ENCODE data around the gene ZSCAN16. TPM values are rescaled to one million over a fixed set of nuclear protein-coding genes. Genes with fewer than 3 reads are reported as not detected.

The ZSCAN16 gene
- total and polyA plus RNA-seq, 2 of the 13 experiments (the other 11 are each of a cell fraction or from before 2014, with no cell fraction given) = 5.7 to 12.7 TPM

DNA sequence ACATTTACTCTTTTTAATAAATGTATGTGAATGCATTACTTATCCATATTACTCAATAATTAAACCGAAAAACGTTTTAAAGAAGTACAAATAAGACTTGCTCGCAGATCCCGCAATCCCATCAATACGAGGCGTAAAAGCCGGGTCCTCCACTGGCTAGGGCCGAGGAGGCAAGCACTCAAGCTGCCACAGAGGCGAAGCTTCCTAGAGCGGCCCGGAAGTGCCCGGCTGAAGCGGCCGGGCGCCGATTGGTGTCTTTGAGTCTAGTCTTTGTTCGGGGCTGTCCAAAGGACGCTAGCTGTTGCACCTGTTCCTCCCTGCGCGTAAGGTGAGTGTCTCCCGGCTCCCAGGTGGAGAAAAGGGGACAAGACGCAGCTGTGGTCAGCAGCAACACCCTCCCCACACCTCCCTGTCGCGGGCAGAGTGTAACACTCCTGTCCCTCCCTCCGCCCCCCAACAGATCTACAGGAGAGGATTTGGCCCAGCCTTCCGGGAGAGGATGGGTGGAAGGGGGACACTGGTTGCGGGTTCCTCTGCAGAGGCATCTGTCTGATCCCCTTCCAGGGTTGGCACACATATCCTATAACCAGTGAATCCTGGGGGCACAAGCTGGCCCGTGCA lies at the start of gene ZSCAN16 (continued):
- TF ChIP-seq, protein P1, sequence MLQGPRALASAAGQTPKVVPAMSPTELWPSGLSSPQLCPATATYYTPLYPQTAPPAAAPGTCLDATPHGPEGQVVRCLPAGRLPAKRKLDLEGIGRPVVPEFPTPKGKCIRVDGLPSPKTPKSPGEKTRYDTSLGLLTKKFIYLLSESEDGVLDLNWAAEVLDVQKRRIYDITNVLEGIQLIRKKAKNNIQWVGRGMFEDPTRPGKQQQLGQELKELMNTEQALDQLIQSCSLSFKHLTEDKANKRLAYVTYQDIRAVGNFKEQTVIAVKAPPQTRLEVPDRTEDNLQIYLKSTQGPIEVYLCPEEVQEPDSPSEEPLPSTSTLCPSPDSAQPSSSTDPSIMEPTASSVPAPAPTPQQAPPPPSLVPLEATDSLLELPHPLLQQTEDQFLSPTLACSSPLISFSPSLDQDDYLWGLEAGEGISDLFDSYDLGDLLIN (CRISPR knock-in tag; IDR thresholded peaks at IDR 0.05; ENCODE audit: borderline replicate concordance) = no peak
- TF ChIP-seq ZBTB3 (CRISPR knock-in tag; IDR thresholded peaks at IDR 0.05; ENCODE audit: borderline replicate concordance, low read depth) (no peak), ZNF572 (CRISPR knock-in tag; IDR thresholded peaks at IDR 0.05) (no peak), ZNF432 (CRISPR knock-in tag; IDR thresholded peaks at IDR 0.05; ENCODE audit: borderline replicate concordance) (no peak), NFKBIZ (CRISPR knock-in tag; IDR thresholded peaks at IDR 0.05) (no peak; the same call in none of the 2 replicates), HOXA3 (CRISPR knock-in tag; IDR thresholded peaks at IDR 0.05) (peak; percentile 83), RXRA (CRISPR knock-in tag; IDR thresholded peaks at IDR 0.05) (peak; percentile 41; the same call in 1 of the 2 replicates), CEBPG (CRISPR knock-in tag; IDR thresholded peaks at IDR 0.05) (peak; percentile 47), RFX5 (IDR thresholded peaks at IDR 0.05; ENCODE audit: low read depth, low read length) (no peak), EP300 (IDR thresholded peaks at IDR 0.05; ENCODE audit: low read depth in 2 of 2, low read length in 2 of 2) (no peak), EP300 (CRISPR knock-in tag; IDR thresholded peaks at IDR 0.05; ENCODE audit: borderline replicate concordance) (no peak), ZFP41 (CRISPR knock-in tag; IDR thresholded peaks at IDR 0.05; ENCODE audit: borderline replicate concordance) (peak; percentile 46; the same call in 1 of the 2 replicates), ZNF501 (CRISPR knock-in tag; IDR thresholded peaks at IDR 0.05) (peak; percentile 55; the same call in 1 of the 2 replicates), MLLT10 (CRISPR knock-in tag; IDR thresholded peaks at IDR 0.05) (no peak), KLF9 (CRISPR knock-in tag; IDR thresholded peaks at IDR 0.05; ENCODE audit: low read depth) (0 out of 2 replicates have a peak, but pooled peaks have one; percentile 26)
- TF ChIP-seq, protein P2, sequence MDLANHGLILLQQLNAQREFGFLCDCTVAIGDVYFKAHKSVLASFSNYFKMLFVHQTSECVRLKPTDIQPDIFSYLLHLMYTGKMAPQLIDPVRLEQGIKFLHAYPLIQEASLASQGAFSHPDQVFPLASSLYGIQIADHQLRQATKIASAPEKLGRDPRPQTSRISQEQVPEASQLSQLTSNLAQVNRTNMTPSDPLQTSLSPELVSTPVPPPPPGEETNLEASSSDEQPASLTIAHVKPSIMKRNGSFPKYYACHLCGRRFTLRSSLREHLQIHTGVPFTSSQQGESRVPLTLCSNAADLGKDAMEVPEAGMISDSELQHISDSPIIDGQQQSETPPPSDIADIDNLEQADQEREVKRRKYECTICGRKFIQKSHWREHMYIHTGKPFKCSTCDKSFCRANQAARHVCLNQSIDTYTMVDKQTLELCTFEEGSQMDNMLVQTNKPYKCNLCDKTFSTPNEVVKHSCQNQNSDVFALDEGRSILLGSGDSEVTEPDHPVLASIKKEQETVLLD (CRISPR knock-in tag; IDR thresholded peaks at IDR 0.05; ENCODE audit: low read depth) = 0 out of 2 replicates have a peak, but pooled peaks have one; percentile 28
- TF ChIP-seq, protein P3, sequence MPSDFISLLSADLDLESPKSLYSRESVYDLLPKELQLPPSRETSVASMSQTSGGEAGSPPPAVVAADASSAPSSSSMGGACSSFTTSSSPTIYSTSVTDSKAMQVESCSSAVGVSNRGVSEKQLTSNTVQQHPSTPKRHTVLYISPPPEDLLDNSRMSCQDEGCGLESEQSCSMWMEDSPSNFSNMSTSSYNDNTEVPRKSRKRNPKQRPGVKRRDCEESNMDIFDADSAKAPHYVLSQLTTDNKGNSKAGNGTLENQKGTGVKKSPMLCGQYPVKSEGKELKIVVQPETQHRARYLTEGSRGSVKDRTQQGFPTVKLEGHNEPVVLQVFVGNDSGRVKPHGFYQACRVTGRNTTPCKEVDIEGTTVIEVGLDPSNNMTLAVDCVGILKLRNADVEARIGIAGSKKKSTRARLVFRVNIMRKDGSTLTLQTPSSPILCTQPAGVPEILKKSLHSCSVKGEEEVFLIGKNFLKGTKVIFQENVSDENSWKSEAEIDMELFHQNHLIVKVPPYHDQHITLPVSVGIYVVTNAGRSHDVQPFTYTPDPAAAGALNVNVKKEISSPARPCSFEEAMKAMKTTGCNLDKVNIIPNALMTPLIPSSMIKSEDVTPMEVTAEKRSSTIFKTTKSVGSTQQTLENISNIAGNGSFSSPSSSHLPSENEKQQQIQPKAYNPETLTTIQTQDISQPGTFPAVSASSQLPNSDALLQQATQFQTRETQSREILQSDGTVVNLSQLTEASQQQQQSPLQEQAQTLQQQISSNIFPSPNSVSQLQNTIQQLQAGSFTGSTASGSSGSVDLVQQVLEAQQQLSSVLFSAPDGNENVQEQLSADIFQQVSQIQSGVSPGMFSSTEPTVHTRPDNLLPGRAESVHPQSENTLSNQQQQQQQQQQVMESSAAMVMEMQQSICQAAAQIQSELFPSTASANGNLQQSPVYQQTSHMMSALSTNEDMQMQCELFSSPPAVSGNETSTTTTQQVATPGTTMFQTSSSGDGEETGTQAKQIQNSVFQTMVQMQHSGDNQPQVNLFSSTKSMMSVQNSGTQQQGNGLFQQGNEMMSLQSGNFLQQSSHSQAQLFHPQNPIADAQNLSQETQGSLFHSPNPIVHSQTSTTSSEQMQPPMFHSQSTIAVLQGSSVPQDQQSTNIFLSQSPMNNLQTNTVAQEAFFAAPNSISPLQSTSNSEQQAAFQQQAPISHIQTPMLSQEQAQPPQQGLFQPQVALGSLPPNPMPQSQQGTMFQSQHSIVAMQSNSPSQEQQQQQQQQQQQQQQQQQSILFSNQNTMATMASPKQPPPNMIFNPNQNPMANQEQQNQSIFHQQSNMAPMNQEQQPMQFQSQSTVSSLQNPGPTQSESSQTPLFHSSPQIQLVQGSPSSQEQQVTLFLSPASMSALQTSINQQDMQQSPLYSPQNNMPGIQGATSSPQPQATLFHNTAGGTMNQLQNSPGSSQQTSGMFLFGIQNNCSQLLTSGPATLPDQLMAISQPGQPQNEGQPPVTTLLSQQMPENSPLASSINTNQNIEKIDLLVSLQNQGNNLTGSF (CRISPR knock-in tag; IDR thresholded peaks at IDR 0.05) = no peak
- TF ChIP-seq, protein P4, sequence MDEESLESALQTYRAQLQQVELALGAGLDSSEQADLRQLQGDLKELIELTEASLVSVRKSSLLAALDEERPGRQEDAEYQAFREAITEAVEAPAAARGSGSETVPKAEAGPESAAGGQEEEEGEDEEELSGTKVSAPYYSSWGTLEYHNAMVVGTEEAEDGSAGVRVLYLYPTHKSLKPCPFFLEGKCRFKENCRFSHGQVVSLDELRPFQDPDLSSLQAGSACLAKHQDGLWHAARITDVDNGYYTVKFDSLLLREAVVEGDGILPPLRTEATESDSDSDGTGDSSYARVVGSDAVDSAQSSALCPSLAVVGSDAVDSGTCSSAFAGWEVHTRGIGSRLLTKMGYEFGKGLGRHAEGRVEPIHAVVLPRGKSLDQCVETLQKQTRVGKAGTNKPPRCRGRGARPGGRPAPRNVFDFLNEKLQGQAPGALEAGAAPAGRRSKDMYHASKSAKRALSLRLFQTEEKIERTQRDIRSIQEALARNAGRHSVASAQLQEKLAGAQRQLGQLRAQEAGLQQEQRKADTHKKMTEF (CRISPR knock-in tag; IDR thresholded peaks at IDR 0.05) = peak; percentile 93
- TF ChIP-seq, protein P5, sequence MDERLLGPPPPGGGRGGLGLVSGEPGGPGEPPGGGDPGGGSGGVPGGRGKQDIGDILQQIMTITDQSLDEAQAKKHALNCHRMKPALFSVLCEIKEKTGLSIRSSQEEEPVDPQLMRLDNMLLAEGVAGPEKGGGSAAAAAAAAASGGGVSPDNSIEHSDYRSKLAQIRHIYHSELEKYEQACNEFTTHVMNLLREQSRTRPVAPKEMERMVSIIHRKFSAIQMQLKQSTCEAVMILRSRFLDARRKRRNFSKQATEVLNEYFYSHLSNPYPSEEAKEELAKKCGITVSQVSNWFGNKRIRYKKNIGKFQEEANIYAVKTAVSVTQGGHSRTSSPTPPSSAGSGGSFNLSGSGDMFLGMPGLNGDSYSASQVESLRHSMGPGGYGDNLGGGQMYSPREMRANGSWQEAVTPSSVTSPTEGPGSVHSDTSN (CRISPR knock-in tag; IDR thresholded peaks at IDR 0.05) = no peak
